ENCODE measurements around the gene POPDC2.
A peak's percentile ranks its signal among the peaks of the same experiment; 100 is the strongest.
"Not testable (repeated sequence)": the region's sequence is repeated elsewhere in the genome, so short reads cannot be mapped to it uniquely, and the experiment has no call there.

POPDC2 gene, protein sequence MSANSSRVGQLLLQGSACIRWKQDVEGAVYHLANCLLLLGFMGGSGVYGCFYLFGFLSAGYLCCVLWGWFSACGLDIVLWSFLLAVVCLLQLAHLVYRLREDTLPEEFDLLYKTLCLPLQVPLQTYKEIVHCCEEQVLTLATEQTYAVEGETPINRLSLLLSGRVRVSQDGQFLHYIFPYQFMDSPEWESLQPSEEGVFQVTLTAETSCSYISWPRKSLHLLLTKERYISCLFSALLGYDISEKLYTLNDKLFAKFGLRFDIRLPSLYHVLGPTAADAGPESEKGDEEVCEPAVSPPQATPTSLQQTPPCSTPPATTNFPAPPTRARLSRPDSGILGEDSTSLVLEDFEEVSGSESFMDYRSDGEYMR

DNA sequence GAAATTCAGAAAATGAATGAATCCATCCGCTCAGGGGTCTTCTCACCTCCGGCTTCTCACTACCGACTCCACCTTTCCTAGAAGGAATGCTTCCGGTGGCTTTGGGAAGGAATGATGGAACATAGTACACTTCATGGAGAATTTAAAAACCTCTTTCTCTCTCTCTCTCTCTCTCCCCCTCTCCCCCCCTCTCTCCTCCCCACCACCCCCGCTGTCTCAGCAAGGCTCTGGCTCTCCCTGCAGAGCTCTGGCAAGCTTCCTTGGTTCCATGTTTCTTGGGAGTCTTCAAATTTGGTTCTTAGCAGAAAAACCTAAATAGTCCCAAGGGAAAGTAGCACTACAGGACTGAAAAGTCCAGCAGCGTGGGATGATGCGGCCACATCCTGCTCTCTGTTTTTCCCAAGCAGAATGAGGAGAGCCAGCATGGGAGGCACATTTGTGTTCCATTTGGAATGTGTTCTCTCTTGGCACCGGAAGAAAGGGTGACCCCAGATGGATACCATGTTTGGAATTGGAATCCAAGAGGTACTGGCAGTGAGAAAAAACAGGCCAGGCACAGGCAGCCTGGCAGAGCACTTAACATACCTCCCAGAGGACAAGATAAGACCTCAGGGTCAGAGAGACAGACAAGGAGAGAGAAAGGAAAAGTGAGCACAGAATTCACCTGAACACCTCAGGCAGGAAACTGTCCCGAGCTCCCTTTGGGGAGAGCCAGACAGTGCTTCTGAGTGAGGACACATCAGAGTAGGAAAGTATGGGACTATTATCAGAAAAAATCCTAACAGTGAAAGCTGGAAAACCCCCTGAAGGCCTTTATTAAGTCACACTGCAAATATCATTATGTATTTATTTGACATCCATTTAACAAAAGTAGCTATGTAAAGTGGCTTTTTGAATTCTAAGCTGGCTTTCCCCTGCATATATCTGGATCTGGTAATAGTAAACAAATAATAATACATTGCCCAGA lies at the start of gene POPDC2:
Gene POPDC2 (minus strand): TSS at position 116 of the 967 bp plus-strand sequence. CDS start 166 bp downstream, outside the sequence.
- DNase-seq = no peak

DNA sequence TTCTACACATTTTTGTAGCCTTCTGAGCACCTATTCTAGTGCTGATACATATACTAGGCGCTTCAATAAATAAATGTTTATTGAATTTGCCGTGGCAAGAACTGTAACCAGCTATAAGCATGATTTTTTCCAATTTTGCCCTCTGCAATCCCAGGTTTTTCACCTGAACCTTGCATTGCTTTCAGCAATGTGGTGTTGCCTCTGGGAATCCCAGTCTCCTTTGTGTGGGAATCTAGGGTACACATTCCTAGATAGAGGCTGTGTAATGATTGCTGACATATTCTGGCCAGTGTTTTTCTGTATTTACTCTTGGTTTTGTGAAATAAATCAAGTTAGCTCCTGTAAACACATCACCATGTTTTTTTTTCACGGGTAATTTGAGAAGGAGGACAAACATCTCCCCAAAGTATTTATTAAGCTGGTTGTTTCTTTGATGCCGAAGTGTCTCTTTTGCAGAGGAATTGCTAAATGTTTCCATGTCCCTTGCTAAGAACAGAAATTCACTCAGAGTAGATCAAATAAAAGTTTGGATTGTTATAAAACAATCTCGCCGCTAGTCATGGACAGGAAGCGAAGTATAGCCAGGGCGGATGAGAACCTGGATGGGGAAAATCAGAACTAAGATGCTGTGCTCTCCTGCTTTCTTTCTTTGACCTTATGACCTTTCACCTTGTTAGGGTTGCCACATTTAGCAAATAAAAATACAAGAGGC lies 43.6 kb upstream of the POPDC2 start:
- no peak for DNase-seq

DNA sequence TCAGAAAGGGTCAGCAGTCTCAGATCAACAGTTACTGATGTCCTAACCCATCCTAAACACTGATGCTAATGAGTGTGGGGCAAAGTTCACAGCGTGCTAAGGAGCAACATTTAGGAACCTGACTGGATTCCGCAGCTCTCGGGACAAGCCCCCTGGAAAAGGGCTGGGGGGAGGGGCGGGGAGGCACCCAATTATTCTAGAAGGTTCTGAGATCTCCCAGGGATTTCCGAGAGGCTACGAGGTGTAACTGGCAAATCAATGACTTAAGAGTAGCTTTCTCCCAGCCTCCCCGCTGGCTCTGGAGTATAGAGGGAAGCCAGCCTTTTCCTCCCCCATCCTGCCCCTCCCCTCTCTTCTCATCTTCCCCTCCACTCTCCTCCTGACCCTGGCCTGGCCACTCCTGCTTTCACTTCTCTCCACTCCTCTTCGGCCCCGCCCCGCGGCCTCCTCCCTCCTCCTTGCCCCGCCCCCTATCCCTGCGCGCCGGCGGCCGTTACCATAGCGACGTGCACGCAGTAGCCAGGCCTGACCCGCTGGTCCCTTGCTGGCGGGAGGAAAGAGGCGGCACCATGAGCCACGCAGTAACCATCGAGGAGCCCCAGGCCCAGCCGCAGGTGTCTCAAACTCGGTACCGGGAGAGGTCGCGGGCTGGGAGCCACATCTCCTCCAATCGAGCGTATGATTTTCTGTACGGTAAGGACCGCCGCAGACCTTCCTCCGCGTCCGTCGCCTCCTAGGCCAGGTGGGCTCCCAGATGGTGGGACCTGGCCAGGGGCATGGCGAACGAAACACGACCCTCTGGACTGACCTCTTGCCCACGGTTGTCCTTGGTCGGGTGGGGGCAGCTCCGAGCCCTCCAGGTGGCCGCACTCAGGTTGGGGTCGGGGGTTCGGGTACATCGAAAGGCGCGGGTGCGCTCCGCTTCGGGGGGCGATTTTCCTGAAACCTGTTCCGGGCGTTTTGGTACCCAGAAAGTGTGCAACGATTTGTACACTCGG lies 42.4 kb upstream of the POPDC2 start, which contains the start of gene CFAP91:
Gene CFAP91 (plus strand): TSS at position 493 of the 998 bp plus-strand sequence. CDS start 77 bp downstream, at position 570.
- peak; percentile 88 for DNase-seq

DNA sequence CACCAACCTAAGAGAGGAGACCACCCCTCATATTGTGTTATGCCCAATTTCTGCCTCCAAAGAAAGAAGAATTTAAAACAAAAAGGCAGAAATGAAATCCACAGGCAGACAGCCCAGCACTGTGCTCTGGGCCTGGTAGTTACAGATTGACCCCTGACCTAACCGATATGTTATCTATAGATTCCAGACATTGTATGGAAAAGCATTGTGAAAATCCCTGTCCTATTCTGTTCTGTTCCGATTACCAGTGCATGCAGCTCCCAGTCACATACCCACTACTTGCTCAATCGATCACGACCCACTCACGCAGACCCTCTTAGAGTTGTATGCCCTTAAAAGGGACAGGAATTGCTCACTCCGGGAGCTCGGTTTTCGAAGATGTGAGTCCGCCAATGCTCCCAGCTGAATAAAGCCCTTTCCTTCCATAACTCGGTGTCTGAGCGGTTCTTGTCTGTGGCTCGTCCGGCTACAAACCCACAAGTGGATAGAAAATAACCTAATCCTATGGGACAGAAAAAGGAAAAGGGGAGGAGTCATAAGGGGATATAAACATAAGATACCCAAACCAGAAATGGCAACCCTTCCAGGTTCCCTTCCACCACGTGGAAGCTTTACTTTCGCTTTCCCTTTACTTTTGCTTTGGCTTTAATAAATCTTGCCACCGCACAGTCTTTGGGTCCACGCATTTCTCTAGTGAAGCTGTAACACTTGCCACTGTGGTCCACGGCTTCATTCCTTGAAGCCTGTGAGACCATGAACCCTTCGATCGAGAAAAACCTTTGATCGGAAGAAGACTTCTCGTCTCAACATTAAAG lies 40.7 kb upstream of the POPDC2 start:
- no peak for DNase-seq

DNA sequence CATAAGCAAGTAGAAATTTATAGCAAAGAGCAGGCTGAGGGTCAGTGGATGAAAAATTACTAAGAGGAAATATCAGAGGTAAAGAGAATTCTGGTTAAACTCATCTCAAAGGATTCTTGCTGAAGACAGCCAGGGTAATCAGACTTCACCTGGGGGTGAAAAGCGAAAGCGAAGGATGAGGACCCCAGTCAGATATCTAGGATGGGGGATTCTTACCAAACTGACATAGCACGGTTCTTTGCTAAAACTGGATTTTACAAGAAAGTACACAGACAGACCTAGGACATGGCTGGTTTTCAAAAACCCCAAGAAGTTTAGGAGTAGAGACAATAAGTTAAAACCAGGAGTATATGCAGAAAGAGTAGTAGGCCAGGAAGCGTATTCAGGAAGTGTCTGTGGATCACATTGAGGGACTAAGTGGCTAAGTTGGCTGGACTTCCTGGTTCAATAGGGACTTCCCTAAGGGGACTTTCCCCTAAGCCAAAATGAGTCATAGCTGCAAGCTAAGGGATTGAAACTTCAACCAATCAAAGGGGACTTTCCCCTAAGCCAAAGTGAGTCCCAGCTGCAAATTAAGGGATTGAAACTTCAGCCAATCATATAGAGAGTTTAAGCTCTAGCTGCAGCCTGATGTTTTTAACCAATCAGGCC lies 40.0 kb upstream of the POPDC2 start:
- DNase-seq = peak; percentile 68

DNA sequence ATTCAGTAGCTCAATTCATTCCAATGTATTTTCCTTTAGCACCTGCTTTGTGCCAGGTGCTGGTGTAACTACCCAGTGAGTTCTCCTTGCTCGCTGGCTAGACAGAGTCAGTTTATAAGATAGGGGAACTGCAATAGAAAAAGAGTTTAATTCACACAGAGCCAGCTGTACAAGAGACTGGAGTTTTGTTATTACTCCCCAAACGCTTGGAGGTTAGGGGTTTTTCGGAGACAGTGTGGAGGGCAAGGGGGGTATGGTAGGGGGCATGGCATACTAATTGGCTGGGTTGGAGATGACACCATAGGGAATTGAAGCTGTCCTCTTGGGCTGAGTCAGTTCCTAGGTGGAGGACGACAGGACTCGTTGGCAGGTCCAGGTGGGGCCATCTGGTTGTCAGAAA lies 37.0 kb upstream of the POPDC2 start:
- DNase-seq = no peak

DNA sequence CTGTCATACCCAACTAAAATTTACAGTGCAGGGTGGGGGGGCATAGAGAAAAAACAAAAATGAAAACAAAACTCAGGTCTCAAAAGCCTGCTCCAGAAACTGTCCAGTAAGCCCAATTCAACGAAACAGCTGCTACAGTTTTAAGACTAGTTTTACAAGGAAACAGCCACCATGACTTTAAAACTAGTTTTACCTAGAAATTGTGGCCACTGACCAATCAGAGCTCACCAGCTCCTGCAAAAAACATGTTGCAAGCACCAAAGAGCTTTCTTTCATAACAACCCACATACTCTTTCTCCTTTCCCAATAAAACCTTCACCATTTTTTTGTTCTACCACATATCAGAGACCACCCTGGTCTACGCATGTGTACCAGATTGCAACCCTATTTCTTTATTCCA lies 35.1 kb upstream of the POPDC2 start:
- DNase-seq = no peak

DNA sequence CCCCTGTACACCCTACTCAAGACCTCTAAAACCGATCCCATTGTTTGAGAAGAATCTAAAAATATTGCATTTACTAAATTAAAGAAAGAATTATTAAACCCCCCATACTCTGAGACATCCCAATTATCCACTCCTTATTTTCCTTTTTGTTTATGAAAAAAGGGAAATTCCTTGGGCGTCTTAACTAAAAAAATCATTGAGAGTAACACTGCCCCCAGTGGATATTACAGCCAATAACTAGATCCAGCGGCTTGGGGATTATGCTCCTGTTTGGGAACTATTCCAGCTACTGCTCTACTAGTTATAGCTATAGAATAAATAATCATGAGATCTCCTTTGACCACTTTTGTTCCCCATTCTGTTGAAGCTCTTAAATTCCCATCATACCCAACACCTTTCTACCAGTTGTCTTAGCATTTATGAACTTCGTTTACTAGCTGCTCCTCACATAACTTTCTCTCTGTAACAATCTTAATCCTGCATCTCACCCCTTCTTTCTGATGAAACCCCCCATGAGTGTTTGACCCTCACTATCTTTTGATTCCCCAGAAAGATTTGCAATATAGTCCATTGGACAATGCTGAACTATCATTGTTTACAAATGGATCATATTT lies 29.8 kb upstream of the POPDC2 start:
- DNase-seq = peak; percentile 8

DNA sequence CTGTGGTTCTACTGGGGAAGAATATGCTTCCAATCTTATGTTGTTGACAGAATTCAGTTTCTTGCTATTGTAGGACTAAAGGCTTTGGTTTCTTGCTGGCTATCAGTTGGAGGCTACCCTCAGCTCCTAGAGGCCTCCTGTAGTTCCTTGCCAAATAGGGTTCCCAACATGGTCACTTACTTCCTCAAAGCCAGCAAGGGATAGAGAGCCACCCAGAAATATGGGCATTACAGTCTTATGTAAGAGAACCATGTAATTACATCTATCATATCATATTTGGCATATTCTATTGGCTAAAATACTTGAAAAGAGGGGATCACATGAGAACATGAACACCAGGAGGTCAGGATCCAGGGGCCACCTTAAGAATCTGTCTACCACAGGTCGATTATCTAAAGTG lies 23.0 kb upstream of the POPDC2 start:
- DNase-seq = no peak

DNA sequence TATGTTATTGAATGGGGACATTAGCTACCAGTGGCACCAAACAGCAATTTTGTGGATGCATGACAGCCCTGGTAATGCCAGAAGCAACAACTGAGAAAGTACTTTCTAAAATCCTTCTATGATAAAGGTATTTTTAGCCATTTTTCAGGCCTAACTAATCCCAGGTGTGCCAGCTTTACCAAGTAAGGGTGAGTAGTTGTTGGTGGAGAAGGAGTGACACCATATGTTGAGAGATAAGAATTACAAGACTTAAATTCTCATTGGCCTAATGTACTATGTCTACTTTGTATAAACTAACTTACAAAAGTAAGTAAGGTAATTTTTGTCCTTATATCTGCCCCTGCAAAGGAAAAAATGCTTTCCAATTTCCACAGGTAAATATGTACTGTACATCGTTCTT lies 20.9 kb upstream of the POPDC2 start:
- DNase-seq = peak; percentile 53

DNA sequence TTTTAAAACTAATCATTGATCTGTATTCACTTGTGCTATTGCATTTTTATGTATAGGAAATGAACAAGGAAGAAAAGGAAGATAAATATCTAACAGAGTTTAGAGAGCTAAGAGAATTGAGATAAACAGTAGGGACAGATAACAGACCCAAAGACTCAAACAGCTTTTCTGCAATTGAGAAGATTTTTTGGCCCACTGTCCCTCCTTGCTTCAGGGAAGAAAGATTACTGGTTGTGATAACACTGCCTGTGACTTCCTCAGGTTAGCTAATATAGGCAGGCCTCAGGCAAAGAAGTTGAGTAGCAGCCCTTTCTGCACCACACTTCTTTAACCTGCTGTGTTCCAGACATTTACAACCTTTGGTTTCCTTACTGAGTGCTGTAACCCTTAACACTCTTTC lies 19.5 kb upstream of the POPDC2 start:
- DNase-seq = no peak

DNA sequence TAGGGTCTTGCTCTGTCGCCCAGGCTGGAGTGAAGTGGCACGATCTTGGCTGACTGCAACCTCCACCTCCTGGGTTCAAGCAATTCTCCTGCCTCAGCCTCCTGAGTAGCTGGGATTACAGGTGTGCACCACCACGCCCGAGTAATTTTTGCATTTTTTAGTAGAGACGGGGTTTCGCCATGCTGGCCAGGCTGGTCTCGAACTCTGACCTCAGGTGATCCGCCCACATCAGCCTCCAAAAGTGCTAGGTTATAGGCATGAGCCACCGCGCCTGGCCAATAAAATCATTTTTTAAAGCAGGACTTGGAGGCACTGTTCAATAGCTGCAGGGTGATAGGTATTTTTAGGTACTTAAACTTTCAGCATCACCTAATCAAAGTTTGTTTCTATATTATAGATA lies 17.8 kb upstream of the POPDC2 start:
- not testable (repeated sequence) for DNase-seq

DNA sequence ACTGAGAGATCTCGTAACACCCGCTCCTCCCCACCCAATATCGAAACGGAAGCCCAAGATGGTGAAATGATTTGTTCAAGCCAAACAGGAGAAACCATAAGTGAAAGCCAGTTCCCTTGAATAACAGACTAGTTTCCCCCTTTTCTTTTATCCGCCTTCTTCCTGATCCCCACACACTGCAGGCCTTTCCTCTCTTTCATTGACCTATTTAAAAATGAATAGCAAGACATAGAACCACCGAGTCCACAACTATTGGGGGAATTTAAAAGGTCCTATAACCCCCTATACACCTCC lies 17.2 kb upstream of the POPDC2 start:
- DNase-seq = no peak

DNA sequence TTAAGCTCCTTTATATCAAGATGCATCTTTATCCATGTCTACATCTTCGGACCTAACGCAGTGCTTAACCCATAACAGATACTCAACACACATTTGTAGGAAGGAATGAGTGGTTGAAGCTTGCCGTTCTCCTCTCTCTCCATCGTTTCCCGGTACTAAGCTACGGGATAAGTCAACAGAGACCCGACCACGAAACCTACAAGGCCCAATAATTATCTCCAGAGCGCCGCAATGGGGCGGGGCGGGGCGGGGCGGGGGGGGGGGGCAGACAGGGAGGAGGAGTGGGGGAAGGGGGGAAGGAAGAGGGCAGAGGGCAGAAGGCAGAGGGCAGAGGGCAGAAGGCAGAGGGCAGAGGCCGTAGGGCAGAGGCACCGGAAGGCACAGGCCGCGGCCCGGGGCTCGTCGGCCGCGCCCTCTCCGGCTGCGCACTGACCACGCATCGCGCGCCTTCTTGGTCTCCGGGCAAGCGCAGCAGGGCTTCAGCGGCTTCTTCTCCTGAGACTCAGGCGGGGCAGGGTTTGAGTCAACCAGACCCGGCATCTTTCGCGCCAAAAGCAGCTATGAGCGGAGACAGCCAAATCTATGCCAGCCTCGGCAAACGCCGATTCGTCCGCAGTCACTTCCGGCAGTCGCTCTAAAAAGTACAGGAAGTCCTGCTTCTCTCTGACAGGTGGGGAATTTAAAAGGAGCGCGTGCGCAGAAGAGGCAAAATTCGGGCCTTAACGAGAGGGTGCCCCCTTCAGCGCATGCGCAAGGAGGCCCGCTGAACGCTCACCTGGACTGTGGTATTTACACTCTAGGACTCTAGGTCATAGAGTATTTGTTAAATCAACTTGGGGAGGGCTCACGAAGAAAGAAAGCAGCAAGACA lies 16.6 kb upstream of the POPDC2 start, which contains the start of gene COX17:
Gene COX17 (minus strand): TSS at position 636 of the 870 bp plus-strand sequence. CDS start 96 bp downstream, at position 540.
- peak; percentile 98 for DNase-seq

DNA sequence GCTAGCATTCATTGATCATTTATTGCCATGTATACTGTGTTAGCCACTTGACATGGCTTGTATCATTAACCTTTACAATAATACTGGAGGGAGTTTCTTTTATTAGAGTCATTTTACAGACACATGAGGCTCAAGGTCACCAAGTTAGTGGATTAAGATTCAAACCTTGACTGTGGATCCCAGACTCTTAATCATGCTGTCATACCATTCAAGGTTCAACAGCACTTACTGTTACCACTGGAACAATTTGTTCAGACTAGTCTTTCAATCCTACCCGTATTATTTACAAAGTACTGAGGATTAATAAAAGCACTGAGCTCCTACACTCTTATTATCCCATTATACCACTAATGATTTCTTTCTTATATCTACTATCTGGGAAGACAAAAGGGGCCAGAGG lies 15.6 kb upstream of the POPDC2 start:
- DNase-seq = no peak

DNA sequence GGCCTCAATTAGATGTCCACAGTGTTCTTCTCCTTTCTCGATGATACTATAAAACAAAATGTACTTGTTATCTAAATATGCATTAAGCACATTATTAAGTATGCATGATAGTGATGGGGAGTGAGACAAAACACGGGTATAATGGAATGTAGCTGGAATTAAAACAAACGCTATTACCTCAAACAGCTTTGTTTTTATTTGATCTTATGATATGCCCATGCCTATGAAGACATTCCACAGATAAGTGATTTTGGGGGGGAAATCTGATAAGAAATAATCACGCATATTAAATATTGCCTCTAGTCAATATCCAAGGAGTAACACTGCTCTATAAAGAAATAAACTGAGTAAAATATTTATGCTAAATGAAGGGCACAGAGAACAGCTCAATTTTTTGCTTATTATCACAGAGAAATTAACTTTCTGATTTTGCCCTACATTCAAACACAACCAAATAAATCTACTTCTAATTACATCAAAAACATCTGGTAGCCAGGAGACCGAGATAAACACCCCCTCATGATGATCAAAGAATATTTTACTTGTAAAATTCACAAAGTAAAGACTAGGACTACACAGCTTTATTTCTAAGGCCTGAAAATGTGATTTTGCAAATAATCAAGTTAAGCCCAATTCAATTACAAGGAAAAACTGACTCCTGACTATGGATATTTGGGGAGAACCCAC lies 14.9 kb upstream of the POPDC2 start:
- DNase-seq = no peak

DNA sequence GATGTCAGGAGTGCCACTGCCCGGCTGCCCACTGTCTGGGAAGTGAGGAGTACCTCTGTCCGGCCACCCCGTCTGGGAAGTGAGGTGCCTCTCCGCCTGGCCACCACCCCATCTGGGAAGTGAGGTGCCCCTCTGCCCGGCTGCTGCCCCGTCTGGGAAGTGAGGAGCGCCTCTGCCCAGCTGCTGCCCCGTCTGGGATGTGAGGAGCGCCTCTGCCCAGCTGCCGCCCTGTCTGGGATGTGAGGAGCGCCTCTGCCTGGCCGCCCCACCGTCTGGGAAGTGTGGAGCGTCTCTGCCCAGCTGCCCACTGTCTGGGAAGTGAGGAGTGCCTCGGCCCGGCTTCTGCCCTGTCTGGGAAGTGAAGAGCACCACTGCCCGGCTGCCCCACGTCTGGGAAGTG lies 13.5 kb upstream of the POPDC2 start:
- DNase-seq = no peak

DNA sequence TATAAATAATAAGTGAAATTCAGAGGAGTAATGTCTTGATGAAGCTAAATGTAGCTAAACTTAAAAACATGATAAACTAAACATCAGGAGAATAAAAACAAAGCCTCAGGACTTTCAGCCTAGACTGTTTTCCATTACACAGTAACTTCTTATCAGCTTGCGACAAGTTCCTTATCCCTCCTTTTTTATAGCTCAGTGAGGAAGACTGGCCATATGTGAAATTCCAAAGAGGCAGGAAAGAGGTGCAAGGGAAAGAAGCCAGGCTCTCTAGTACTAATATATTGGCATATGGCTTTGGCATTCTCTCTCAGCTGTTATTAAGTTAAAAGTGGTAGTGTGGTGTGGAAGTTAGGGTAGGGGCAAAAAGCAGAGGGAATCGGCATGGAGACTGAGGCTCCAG lies 12.4 kb upstream of the POPDC2 start:
- no peak for DNase-seq
